IPS-18a (cell line): ENCODE results near the gene PCGF1.

Source experiments
- H3K27ac ChIP-seq: one replicate; pipeline ENCODE4 v1.5.1; 2013; ENCODE audit warnings: low read length
- H3K27me3 ChIP-seq: one replicate; pipeline ENCODE4 v1.6.1; 2013; ENCODE audit warnings: mild to moderate bottlenecking, low read length; ENCODE audit not compliant: control insufficient read depth, insufficient read depth
- H3K36me3 ChIP-seq: one replicate; pipeline ENCODE4 v1.6.1; 2013; ENCODE audit warnings: low read depth, low read length; ENCODE audit not compliant: control insufficient read depth
- H3K4me1 ChIP-seq: one replicate; pipeline ENCODE4 v1.6.1; 2013; ENCODE audit warnings: low read depth, low read length; ENCODE audit not compliant: control insufficient read depth
- H3K4me3 ChIP-seq: one replicate; pipeline ENCODE4 v1.5.1; 2013; ENCODE audit warnings: low read length
- H3K9ac ChIP-seq: one replicate; pipeline ENCODE4 v1.6.1; 2013; ENCODE audit warnings: mild to moderate bottlenecking, low read length, moderate library complexity
- H3K9me3 ChIP-seq: one replicate; pipeline ENCODE4 v1.6.1; 2013; ENCODE audit warnings: low read depth, low read length; ENCODE audit not compliant: control insufficient read depth

Gene PCGF1

GRCh38 chr2:74550231-74550630, 42.7 kb upstream of the PCGF1 start:
- H3K9me3 ChIP-seq: no peaks in the 10 kb centered on the region
- H3K4me3 ChIP-seq: peak overlapping the region; percentile 80
- peaks cover 15% of the 10 kb centered on the region for H3K4me1 ChIP-seq
- H3K27ac ChIP-seq: no peak overlapping the region
- H3K9ac ChIP-seq: no peak overlapping the region
- H3K36me3 ChIP-seq: no peaks in the 10 kb centered on the region
- H3K27me3 ChIP-seq: peaks cover 51% of the 10 kb centered on the region

- Histone ChIP-seq H3K9ac (peak overlapping the region; percentile 88), H3K4me1 (peaks cover 15% of the 10 kb centered on the region), H3K27ac (no peak overlapping the region), H3K27me3 (peaks cover 49% of the 10 kb centered on the region), H3K4me3 (peak overlapping the region; percentile 80), H3K36me3 (no peaks in the 10 kb centered on the region), H3K9me3 (no peaks in the 10 kb centered on the region)
Measured at GRCh38 chr2:74548900-74549826, 41.7 kb upstream of the PCGF1 start.

GRCh38 chr2:74548285-74548899, 40.9 kb upstream of the PCGF1 start:
- Histone ChIP-seq H3K4me1 (peaks cover 15% of the 10 kb centered on the region), H3K9me3 (no peaks in the 10 kb centered on the region), H3K36me3 (no peaks in the 10 kb centered on the region), H3K27ac (no peak overlapping the region), H3K9ac (peak overlapping the region; percentile 88), H3K4me3 (peak overlapping the region; percentile 80), H3K27me3 (peaks cover 49% of the 10 kb centered on the region)

- no peaks in the 10 kb centered on the region for H3K36me3 ChIP-seq
- H3K9me3 ChIP-seq: no peaks in the 10 kb centered on the region
- no peak overlapping the region for H3K27ac ChIP-seq
- H3K27me3 ChIP-seq: peaks cover 36% of the 10 kb centered on the region
- H3K9ac ChIP-seq: no peak overlapping the region
- no peak overlapping the region for H3K4me3 ChIP-seq
- peaks cover 5% of the 10 kb centered on the region for H3K4me1 ChIP-seq
Measured at GRCh38 chr2:74546004-74546403, 38.5 kb upstream of the PCGF1 start.

- Histone ChIP-seq H3K4me1 (peaks cover 5% of the 10 kb centered on the region), H3K27ac (no peak overlapping the region), H3K27me3 (peaks cover 24% of the 10 kb centered on the region), H3K36me3 (no peaks in the 10 kb centered on the region), H3K9ac (no peak overlapping the region), H3K4me3 (no peak overlapping the region), H3K9me3 (no peaks in the 10 kb centered on the region)
Measured at GRCh38 chr2:74544634-74545033, 37.1 kb upstream of the PCGF1 start.

GRCh38 chr2:74542978-74543377, 35.5 kb upstream of the PCGF1 start:
- peaks cover 11% of the 10 kb centered on the region for H3K27me3 ChIP-seq
- no peaks in the 10 kb centered on the region for H3K36me3 ChIP-seq
- H3K9me3 ChIP-seq: no peaks in the 10 kb centered on the region
- H3K4me1 ChIP-seq: peaks cover 2% of the 10 kb centered on the region
- H3K9ac ChIP-seq: no peak overlapping the region
- H3K4me3 ChIP-seq: no peak overlapping the region
- H3K27ac ChIP-seq: no peak overlapping the region

GRCh38 chr2:74540291-74540690, 32.8 kb upstream of the PCGF1 start:
- H3K9ac ChIP-seq: no peak overlapping the region
- H3K4me1 ChIP-seq: no peaks in the 10 kb centered on the region
- no peak overlapping the region for H3K4me3 ChIP-seq
- no peaks in the 10 kb centered on the region for H3K9me3 ChIP-seq
- no peaks in the 10 kb centered on the region for H3K27me3 ChIP-seq
- peaks cover 4% of the 10 kb centered on the region for H3K36me3 ChIP-seq
- H3K27ac ChIP-seq: no peak overlapping the region

GRCh38 chr2:74538881-74539339, 31.4 kb upstream of the PCGF1 start:
- Histone ChIP-seq H3K27me3 (no peaks in the 10 kb centered on the region), H3K9me3 (no peaks in the 10 kb centered on the region), H3K4me3 (no peak overlapping the region), H3K4me1 (no peaks in the 10 kb centered on the region), H3K36me3 (peaks cover 10% of the 10 kb centered on the region), H3K9ac (no peak overlapping the region), H3K27ac (no peak overlapping the region)

- H3K36me3 ChIP-seq: peaks cover 22% of the 10 kb centered on the region
- H3K9ac ChIP-seq: no peak overlapping the region
- H3K4me3 ChIP-seq: no peak overlapping the region
- H3K27ac ChIP-seq: no peak overlapping the region
- H3K9me3 ChIP-seq: no peaks in the 10 kb centered on the region
- no peaks in the 10 kb centered on the region for H3K27me3 ChIP-seq
- H3K4me1 ChIP-seq: no peaks in the 10 kb centered on the region
Measured at GRCh38 chr2:74537140-74537539, 29.6 kb upstream of the PCGF1 start.

GRCh38 chr2:74536166-74536950, 28.9 kb upstream of the PCGF1 start:
- no peaks in the 10 kb centered on the region for H3K27me3 ChIP-seq
- H3K4me1 ChIP-seq: no peaks in the 10 kb centered on the region
- no peak overlapping the region for H3K9ac ChIP-seq
- peaks cover 22% of the 10 kb centered on the region for H3K36me3 ChIP-seq
- H3K9me3 ChIP-seq: no peaks in the 10 kb centered on the region
- H3K27ac ChIP-seq: no peak overlapping the region
- H3K4me3 ChIP-seq: no peak overlapping the region

- H3K9me3 ChIP-seq: no peaks in the 10 kb centered on the region
Measured at GRCh38 chr2:74535440-74535965, 28.0 kb upstream of the PCGF1 start.

More at GRCh38 chr2:74535440-74535965, 28.0 kb upstream of the PCGF1 start:
- no peaks in the 10 kb centered on the region for H3K27me3 ChIP-seq
- H3K9ac ChIP-seq: no peak overlapping the region
- H3K4me3 ChIP-seq: no peak overlapping the region
- H3K36me3 ChIP-seq: peaks cover 22% of the 10 kb centered on the region
- no peaks in the 10 kb centered on the region for H3K4me1 ChIP-seq
- H3K27ac ChIP-seq: no peak overlapping the region
